Smooth muscle cell (in vitro differentiated cells): ENCODE measurements around the gene PITPNC1. TPM values are rescaled to one million over a fixed set of nuclear protein-coding genes. Genes with fewer than 3 reads are reported as not detected.
A peak's percentile ranks its signal among the peaks of the same experiment; 100 is the strongest.
"Not testable (repeated sequence)": the region's sequence is repeated elsewhere in the genome, so short reads cannot be mapped to it uniquely, and the experiment has no call there.

Experiments
- DNase-seq: peaks from one replicate; lab custom pipeline; 2025; ENCODE audit not compliant: unreplicated experiment; lab: John Stamatoyannopoulos, UW
- H2AFZ ChIP-seq: fragments of 200-600 bp; sonication (generic); 2 replicates; pipeline ENCODE4 v1.6.0; 2016; ENCODE audit warnings: antibody characterized with exemption, low read depth, mild to moderate bottlenecking
- H3F3A ChIP-seq: fragments of 200-600 bp; sonication (generic); 2 replicates; pipeline ENCODE4 v1.6.0; 2017; ENCODE audit warnings: antibody characterized with exemption, low read depth
- H3K27ac ChIP-seq: fragments of 200-600 bp; sonication (generic); 2 replicates; pipeline ENCODE4 v1.5.1; 2016; ENCODE audit warnings: low read depth, mild to moderate bottlenecking
- H3K27me3 ChIP-seq: fragments of 200-600 bp; sonication (generic); 2 replicates; pipeline ENCODE4 v1.6.1; 2016; ENCODE audit warnings: low read depth, mild to moderate bottlenecking
- H3K36me3 ChIP-seq: fragments of 200-600 bp; sonication (generic); 2 replicates; pipeline ENCODE4 v1.5.1; 2016; ENCODE audit warnings: low read depth
- H3K4me1 ChIP-seq: fragments of 200-600 bp; sonication (generic); 2 replicates; pipeline ENCODE4 v1.5.1; 2016; ENCODE audit warnings: low read depth
- H3K4me2 ChIP-seq: fragments of 200-600 bp; sonication (generic); 2 replicates; pipeline ENCODE4 v1.6.0; 2016; ENCODE audit warnings: mild to moderate bottlenecking
- H3K4me3 ChIP-seq: fragments of 200-600 bp; sonication (generic); 2 replicates; pipeline ENCODE4 v1.5.1; 2016; ENCODE audit warnings: mild to moderate bottlenecking
- H3K79me2 ChIP-seq: fragments of 200-600 bp; sonication (generic); 2 replicates; pipeline ENCODE4 v1.6.0; 2016; ENCODE audit warnings: low read depth, mild to moderate bottlenecking
- H3K9ac ChIP-seq: fragments of 200-600 bp; sonication (generic); 2 replicates; pipeline ENCODE4 v1.6.0; 2016; ENCODE audit warnings: low read depth
- H3K9me3 ChIP-seq: fragments of 200-600 bp; sonication (generic); replicated peaks from 2 replicates; pipeline ENCODE4 v1.5.1; 2016; ENCODE audit warnings: low read depth
- H4K20me1 ChIP-seq: fragments of 200-600 bp; sonication (generic); 2 replicates; pipeline ENCODE4 v1.6.0; 2016; ENCODE audit warnings: low read depth
- WGBS: methylation state at CpG from one replicate; pipeline ENCODE4 v1.1.7; 2016; ENCODE audit warnings: low lambda C conversion rate; 5-methylcytosine and 5-hydroxymethylcytosine counted together
- polyA plus RNA-seq: library from polyadenylated mRNA; unstranded; fragments of >200 nt; fragmentation: Nextera tagmentation; extraction: Ambion mirVana; gene quantifications from 2 replicates; pipeline ENCODE4 v1.2.1, GENCODE V29; 2016
- total RNA-seq: library from RNA; depleted of rRNA; stranded (reverse); fragments of >200 nt; gene quantifications from 2 replicates; pipeline ENCODE4 v1.2.3, GENCODE V29; 2014
- TF ChIP-seq, protein P1 (sequence below): fragments of 200-600 bp; sonication (generic); IDR thresholded peaks from 2 replicates; pipeline ENCODE4 v1.5.1; 2017; ENCODE audit warnings: borderline replicate concordance, mild to moderate bottlenecking, antibody characterized with exemption; ENCODE audit not compliant: insufficient read depth, poor library complexity, severe bottlenecking

Gene PITPNC1
- total and polyA plus RNA-seq, 2 experiments from 2014 or later: 9.6 to 12.5 TPM

- H3K9me3 ChIP-seq: no peaks in the 10 kb centered on the region
- H3F3A ChIP-seq: no peaks in the 10 kb centered on the region
- H3K4me1 ChIP-seq: peaks cover under 1% of the 10 kb centered on the region
- H3K9ac ChIP-seq: no peak overlapping the region
- H3K27ac ChIP-seq: no peak overlapping the region
- H3K4me3 ChIP-seq: no peak overlapping the region
- H2AFZ ChIP-seq: no peak overlapping the region
- DNase-seq: no peak
- WGBS: 51% methylated on average over 4 of the region's 4 CpGs
- TF ChIP-seq, protein P1, sequence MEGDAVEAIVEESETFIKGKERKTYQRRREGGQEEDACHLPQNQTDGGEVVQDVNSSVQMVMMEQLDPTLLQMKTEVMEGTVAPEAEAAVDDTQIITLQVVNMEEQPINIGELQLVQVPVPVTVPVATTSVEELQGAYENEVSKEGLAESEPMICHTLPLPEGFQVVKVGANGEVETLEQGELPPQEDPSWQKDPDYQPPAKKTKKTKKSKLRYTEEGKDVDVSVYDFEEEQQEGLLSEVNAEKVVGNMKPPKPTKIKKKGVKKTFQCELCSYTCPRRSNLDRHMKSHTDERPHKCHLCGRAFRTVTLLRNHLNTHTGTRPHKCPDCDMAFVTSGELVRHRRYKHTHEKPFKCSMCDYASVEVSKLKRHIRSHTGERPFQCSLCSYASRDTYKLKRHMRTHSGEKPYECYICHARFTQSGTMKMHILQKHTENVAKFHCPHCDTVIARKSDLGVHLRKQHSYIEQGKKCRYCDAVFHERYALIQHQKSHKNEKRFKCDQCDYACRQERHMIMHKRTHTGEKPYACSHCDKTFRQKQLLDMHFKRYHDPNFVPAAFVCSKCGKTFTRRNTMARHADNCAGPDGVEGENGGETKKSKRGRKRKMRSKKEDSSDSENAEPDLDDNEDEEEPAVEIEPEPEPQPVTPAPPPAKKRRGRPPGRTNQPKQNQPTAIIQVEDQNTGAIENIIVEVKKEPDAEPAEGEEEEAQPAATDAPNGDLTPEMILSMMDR: no peak
- H3K36me3 ChIP-seq: no peaks in the 10 kb centered on the region
- no peaks in the 10 kb centered on the region for H4K20me1 ChIP-seq
- peak overlapping the region; percentile 50 for H3K4me2 ChIP-seq
- H3K79me2 ChIP-seq: peaks cover 12% of the 10 kb centered on the region
- H3K27me3 ChIP-seq: no peaks in the 10 kb centered on the region
Observed at GRCh38 chr17:67514998-67515397, 137.9 kb downstream of the PITPNC1 start.

GRCh38 chr17:67515490-67516083 is 138.5 kb downstream of the PITPNC1 start:
- 57% methylated on average over 10 of the region's 10 CpGs for WGBS

DNA sequence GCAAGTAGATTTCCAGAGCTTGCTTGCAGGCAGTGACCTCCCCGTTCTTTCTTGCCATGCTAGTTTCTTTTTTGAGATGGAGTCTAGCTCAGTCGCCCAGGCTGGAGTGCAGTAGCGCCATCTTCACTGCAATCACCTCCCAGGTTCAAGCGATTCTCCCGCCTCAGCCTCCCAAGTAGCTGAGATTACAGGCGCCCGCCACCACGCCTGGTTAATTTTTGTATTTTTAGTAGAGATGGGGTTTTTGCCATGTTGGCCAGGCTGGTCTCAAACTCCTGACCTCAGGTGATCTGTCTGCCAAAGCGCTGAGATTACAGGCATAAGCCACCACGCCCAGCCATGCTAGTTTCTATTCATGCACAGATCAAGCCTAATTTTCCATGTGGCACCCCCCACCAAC is 139.5 kb downstream of the PITPNC1 start:
- not testable (repeated sequence) for H4K20me1 ChIP-seq, H3K27ac ChIP-seq, H2AFZ ChIP-seq, DNase-seq, H3K9ac ChIP-seq, H3K4me2 ChIP-seq, H3K4me1 ChIP-seq, H3K27me3 ChIP-seq, H3K9me3 ChIP-seq, H3F3A ChIP-seq, H3K36me3 ChIP-seq, H3K4me3 ChIP-seq
- 100% methylated on average over 10 of the region's 10 CpGs for WGBS
- peaks cover 12% of the 10 kb centered on the region for H3K79me2 ChIP-seq

More at GRCh38 chr17:67515490-67516083, 138.5 kb downstream of the PITPNC1 start:
- Histone ChIP-seq H3K9me3 (no peaks in the 10 kb centered on the region), H3K79me2 (peaks cover 12% of the 10 kb centered on the region), H2AFZ (no peak overlapping the region), H3K9ac (no peak overlapping the region), H3K27me3 (no peaks in the 10 kb centered on the region), H3K36me3 (no peaks in the 10 kb centered on the region), H3F3A (no peaks in the 10 kb centered on the region), H3K4me1 (peaks cover 2% of the 10 kb centered on the region), H3K4me3 (no peak overlapping the region), H4K20me1 (no peaks in the 10 kb centered on the region), H3K4me2 (peak overlapping the region; percentile 50), H3K27ac (no peak overlapping the region)
- TF ChIP-seq, protein P1: no peak
- DNase-seq: no peak

GRCh38 chr17:67517325-67517724 is 140.2 kb downstream of the PITPNC1 start:
- WGBS: 75% methylated on average over 1 of the region's 1 CpG
- H3K79me2 ChIP-seq: peaks cover 12% of the 10 kb centered on the region

More at GRCh38 chr17:67517325-67517724, 140.2 kb downstream of the PITPNC1 start:
- Histone ChIP-seq H4K20me1 (no peaks in the 10 kb centered on the region), H3F3A (peaks cover 7% of the 10 kb centered on the region), H3K36me3 (no peaks in the 10 kb centered on the region), H3K4me1 (peaks cover 11% of the 10 kb centered on the region), H3K27ac (no peak overlapping the region), H3K4me2 (no peak overlapping the region), H2AFZ (no peak overlapping the region), H3K27me3 (no peaks in the 10 kb centered on the region), H3K4me3 (no peak overlapping the region), H3K9ac (no peak overlapping the region), H3K9me3 (no peaks in the 10 kb centered on the region)
- DNase-seq: no peak
- TF ChIP-seq, protein P1: no peak
